AG09309 (cell line): ENCODE results near the gene HRC.

Experiments used
- DNase-seq: peaks from one replicate; pipeline ENCODE4 v3.0.0-alpha.2; 2010; ENCODE audit warnings: low read depth
- H3K4me3 ChIP-seq: 2 replicates; pipeline ENCODE4 v1.5.1; 2011; ENCODE audit warnings: mild to moderate bottlenecking, low read depth, low read length, moderate library complexity; ENCODE audit not compliant: control insufficient read depth
- CTCF ChIP-seq: IDR thresholded peaks from 2 replicates; pipeline ENCODE4 v1.5.1; 2011; ENCODE audit warnings: mild to moderate bottlenecking, low read depth, low read length, inconsistent platforms; ENCODE audit not compliant: insufficient read depth, control insufficient read depth; ENCODE audit errors: missing control alignments

The HRC gene

GRCh38 chr19:49135686-49136085 is 19.5 kb downstream of the HRC start:
- DNase-seq = no peak
- H3K4me3 ChIP-seq = no peak overlapping the region
- TF ChIP-seq CTCF = no peak

- no peak for DNase-seq
- H3K4me3 ChIP-seq = no peak overlapping the region
- no peak for TF ChIP-seq CTCF
Measured at GRCh38 chr19:49133621-49134454, 21.4 kb downstream of the HRC start.

- DNase-seq = no peak
- no peak overlapping the region for H3K4me3 ChIP-seq
- no peak for TF ChIP-seq CTCF
Measured at GRCh38 chr19:49132974-49133609, 22.1 kb downstream of the HRC start.

- TF ChIP-seq CTCF = no peak
- no peak for DNase-seq
- H3K4me3 ChIP-seq = no peak overlapping the region
Measured at GRCh38 chr19:49130325-49130724, 24.9 kb downstream of the HRC start.

- TF ChIP-seq CTCF = no peak
- no peak for DNase-seq
- no peak overlapping the region for H3K4me3 ChIP-seq
Measured at GRCh38 chr19:49129238-49129583, 26.0 kb downstream of the HRC start.

- TF ChIP-seq CTCF = no peak
- H3K4me3 ChIP-seq = no peak overlapping the region
- DNase-seq = no peak
Measured at GRCh38 chr19:49128545-49129237, 26.5 kb downstream of the HRC start.
